Spleen (tissue), 11 donors: ENCODE measurements around the gene SIM2. TPM values are rescaled to one million over a fixed set of nuclear protein-coding genes. Genes with fewer than 3 reads are reported as not detected.

Source experiments
- DNase-seq: peaks from one replicate; pipeline ENCODE4 v3.0.0-alpha.2; 2020
- H3K27ac ChIP-seq, 8 donors: fragments of 200-600 bp; sonication (generic) in 7 of 8; 1 replicate in 4 of 8; 2 replicates in 4 of 8; pipeline versions ENCODE4 v1.5.0 to v1.8.0; 2016 to 2021; ENCODE audit warnings: inconsistent platforms in 4 of 8, mild to moderate bottlenecking in 4 of 8, moderate library complexity in 1 of 8
- H3K27me3 ChIP-seq, 7 donors: fragments of 200-600 bp; sonication (generic) in 6 of 7; replicated peaks in 1 of 7; 1 replicate in 4 of 7; 2 replicates in 3 of 7; pipeline versions ENCODE4 v1.5.0 to v1.8.0; 2016 to 2021; ENCODE audit warnings: inconsistent platforms in 3 of 7, mild to moderate bottlenecking in 1 of 7
- H3K36me3 ChIP-seq, 6 donors: fragments of 200-600 bp; sonication (generic) in 5 of 6; 1 replicate in 4 of 6; 2 replicates in 2 of 6; pipeline versions ENCODE4 v1.5.0 to v1.8.0; 2016 to 2021; ENCODE audit warnings: inconsistent platforms in 2 of 6
- H3K4me1 ChIP-seq, 6 donors: fragments of 200-600 bp; sonication (generic) in 5 of 6; 1 replicate in 3 of 6; 2 replicates in 3 of 6; pipeline versions ENCODE4 v1.5.0 to v1.8.0; 2016 to 2021; ENCODE audit warnings: inconsistent platforms in 3 of 6
- H3K4me3 ChIP-seq, 8 donors: fragments of 200-600 bp; sonication (generic) in 7 of 8; 1 replicate in 4 of 8; 2 replicates in 4 of 8; pipeline versions ENCODE4 v1.5.0 to v1.8.0; 2016 to 2021; ENCODE audit warnings: inconsistent platforms in 4 of 8, mild to moderate bottlenecking in 4 of 8, moderate library complexity in 2 of 8
- H3K9me3 ChIP-seq, 8 donors: fragments of 200-600 bp; sonication (generic) in 7 of 8; 1 replicate in 4 of 8; 2 replicates in 4 of 8; pipeline versions ENCODE4 v1.5.0 to v1.8.0; 2016 to 2021; ENCODE audit warnings: inconsistent platforms in 4 of 8
- CTCF ChIP-seq, 11 experiments: fragments of 200-600 bp in 7 of 11; fragments of 450-650 bp in 4 of 11; sonication (generic) in 4 of 11; IDR thresholded peaks in 8 of 11; conservative IDR thresholded peaks in 3 of 11; 1 replicate in 7 of 11; 2 replicates in 4 of 11; pipeline versions ENCODE4 v1.4.0 to v1.8.0; 2016 to 2021; ENCODE audit warnings: antibody characterized with exemption in 11 of 11, inconsistent platforms in 4 of 11, mild to moderate bottlenecking in 1 of 11
- POLR2A ChIP-seq, 3 donors: fragments of 450-650 bp; IDR thresholded peaks; one replicate each; pipeline ENCODE4 v1.5.1; 2017; ENCODE audit warnings: antibody characterized with exemption in 3 of 3, mild to moderate bottlenecking in 1 of 3
- POLR2AphosphoS5 ChIP-seq, 3 donors: sonication (generic); formaldehyde crosslinking; IDR thresholded peaks; one replicate each; pipeline ENCODE4 v1.5.1; 2017; ENCODE audit warnings: antibody characterized with exemption in 3 of 3
- WGBS, 5 donors: extraction: QIAGEN DNeasy Blood & Tissue Kit in 3 of 5; methylation state at CpG; one replicate each; pipeline versions ENCODE4 v1.1.5 to v1.1.7; 2013 to 2018; 5-methylcytosine and 5-hydroxymethylcytosine counted together
- intact Hi-C: fragments of 100-400 bp; cut with DNase I; formaldehyde crosslinking; loops from one replicate; pipeline ENCODE4 v1.15.0; 2023; ENCODE audit warnings: low total_unique reads
- polyA plus RNA-seq, 3 donors: library from polyadenylated mRNA; stranded (reverse); fragments of 200-250 nt; gene quantifications; one replicate each; pipeline ENCODE4 v1.2.1, GENCODE V29; 2013
- total RNA-seq, 7 donors: library from RNA; depleted of rRNA in 3 of 7; stranded (reverse); fragments of >200 nt in 3 of 7; fragmentation: NEBNext Ultra II Directional in 4 of 7; extraction: Animal tissue kit (Norgen Biotek cat#: 25700) in 4 of 7; gene quantifications; one replicate each; pipeline versions ENCODE4 v1.1.0 to v1.2.1, GENCODE V29; 2016 to 2021
- donor health status: healthy with polysubstance abuse.
- donor health status: DM: no; HTN: no; CAD: no; lungs with moderate emphysema.
- donor health status: DM: no; HTN: no; CAD: no.
- donor health status: Bipolar disorder and iron deficiency.
- donor health status: healthy.
- donor health status: DM: no; HTN: no; CAD: no.
- donor health status: DM: yes; HTN: yes; CAD: no.

The SIM2 gene
- total and polyA plus RNA-seq, 10 donors, result not detected

DNA sequence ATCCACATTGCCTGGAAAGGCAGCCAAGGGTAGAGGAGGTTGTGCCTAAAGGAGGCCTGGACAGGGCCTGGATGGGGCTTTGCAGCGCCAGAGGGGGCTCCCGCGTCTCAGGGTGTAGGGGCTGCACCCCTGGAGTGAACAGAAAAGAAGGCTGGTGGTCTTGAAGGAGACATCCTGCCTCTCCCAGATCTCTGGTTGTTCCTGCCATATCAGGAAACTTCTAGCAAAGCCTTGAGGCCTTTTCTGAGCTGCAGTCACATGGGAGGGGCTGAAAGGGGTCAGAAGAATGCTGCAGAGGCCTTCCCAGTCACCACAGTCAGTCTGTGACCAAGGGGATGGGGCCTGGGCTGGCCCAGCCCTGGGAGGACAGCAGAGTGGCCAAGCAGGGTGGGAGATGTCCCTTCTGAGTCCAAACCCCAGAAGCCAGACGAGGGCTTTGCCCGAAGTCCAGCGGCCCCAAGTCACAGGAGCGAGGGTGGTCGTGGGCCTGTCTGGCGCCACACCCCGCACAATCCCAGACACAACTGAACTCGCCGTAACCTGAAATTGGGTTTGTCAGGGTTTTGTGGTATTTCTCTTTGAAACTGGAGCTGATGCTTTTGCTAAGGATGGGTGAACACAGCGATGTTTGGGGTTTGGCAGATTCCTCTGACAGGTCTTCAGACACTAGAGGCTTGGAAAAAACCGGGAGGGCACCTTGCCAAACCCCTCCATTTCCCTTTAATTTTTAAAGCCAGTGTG, 29.6 kb downstream of the SIM2 start:
- DNase-seq, result peak; percentile 35
- H3K27ac ChIP-seq, result no peak overlapping the region
- H3K9me3 ChIP-seq, result no peaks in the 10 kb centered on the region
- H3K27me3 ChIP-seq, result peaks cover 0 to 56% (median 0%) of the 10 kb centered on the region in 7 donors
- H3K36me3 ChIP-seq, result no peaks in the 10 kb centered on the region
- TF ChIP-seq POLR2A (IDR thresholded peaks at IDR 0.05) (no peak), POLR2AphosphoS5 (IDR thresholded peaks at IDR 0.05) (no peak), CTCF (IDR thresholded peaks at IDR 0.05 in 8 of 11, conservative IDR thresholded peaks at IDR 0.05 in 3 of 11) (no peak)
- no peaks in the 10 kb centered on the region for H3K4me1 ChIP-seq
- H3K4me3 ChIP-seq, result no peak overlapping the region
- 89 to 94% (median 90%) methylated on average over 13 to 14 of the region's 14 CpGs for WGBS, 5 donors
- intact Hi-C loops, result no loop called here

DNA sequence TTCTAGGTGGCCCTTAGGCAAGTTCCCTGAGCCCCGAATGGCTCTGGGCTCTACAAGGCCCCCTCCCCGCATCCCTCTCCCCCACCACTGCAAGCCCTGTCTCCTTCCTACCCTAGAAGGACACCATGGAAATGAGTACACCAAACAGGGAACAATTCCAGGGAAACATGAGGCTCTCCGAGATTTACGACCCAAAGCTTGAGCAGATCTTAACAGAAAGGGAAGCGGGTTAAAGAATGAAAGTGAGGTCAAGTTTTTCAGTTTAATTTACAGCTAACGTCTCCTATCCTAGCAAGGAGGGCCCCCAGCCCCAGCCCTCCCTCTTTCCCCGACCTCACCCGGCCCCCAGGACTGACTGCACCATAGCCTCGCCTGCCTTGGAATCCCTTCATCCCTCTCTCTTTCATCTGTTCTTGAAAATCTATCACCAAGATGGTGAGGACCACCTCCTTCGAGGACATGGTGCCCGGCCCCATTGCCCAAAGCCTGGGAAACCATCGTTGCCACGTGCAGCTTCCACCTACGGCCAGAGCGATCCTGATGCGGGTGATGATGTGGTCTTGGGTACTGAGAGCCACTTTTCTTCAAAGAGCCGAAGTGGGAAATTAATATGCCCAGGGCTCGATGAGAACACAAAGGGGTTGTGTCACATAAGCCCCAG, 30.5 kb downstream of the SIM2 start:
- TF ChIP-seq POLR2A (IDR thresholded peaks at IDR 0.05) (no peak), CTCF (IDR thresholded peaks at IDR 0.05 in 8 of 11, conservative IDR thresholded peaks at IDR 0.05 in 3 of 11) (no peak), POLR2AphosphoS5 (IDR thresholded peaks at IDR 0.05) (no peak)

DNA sequence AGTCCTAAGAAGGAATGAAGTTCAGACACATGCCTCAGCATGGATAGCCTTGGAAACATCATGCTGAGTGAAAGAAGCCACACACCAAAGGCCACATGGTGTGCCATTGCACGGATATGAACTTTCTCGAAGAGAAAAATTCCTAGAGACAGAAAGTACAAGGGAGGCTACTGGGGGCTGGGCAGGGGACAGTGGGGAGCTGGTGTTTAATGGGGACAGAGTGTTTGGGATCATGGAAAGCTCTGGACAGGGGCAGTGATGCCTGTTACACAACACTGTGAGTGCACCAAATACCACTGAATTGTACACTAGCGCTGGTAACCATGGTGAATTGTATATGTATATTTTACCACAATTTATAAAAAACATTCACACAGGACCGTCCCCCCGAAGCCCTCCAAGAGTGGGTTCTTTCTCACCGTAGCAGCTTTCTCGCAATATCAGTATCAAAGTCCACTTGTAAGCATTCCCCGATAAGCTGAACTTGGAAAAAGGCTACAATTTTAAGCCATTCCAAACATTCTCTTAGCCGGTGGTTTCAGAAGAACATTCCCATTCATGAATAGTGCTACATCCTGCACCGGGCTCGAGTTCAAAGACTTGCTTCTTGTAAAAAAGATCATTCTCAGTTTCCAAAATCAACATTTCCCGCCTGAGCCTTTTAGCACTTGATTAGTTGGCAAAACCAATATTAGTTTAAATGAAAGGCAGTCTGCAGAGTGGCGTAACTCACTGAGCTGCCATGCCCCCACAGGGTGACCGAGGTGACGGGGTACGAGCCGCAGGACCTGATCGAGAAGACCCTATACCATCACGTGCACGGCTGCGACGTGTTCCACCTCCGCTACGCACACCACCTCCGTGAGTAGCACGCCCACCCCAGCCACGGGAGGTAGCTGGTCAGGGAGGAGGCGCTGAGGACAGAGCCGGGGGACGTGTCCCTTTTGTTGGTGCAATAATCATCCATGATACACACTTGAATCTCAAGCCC, 31.7 kb downstream of the SIM2 start:
- DNase-seq, result peak; percentile 63
- 86 to 90% (median 89%) methylated on average over 30 of the region's 30 CpGs for WGBS, 5 donors
- TF ChIP-seq CTCF (IDR thresholded peaks at IDR 0.05 in 8 of 11, conservative IDR thresholded peaks at IDR 0.05 in 3 of 11) (no peak), POLR2A (IDR thresholded peaks at IDR 0.05) (no peak), POLR2AphosphoS5 (IDR thresholded peaks at IDR 0.05) (no peak)
- H3K36me3 ChIP-seq, result no peaks in the 10 kb centered on the region
- peaks cover 0 to 8% (median 0%) of the 10 kb centered on the region in 8 donors for H3K9me3 ChIP-seq
- no peaks in the 10 kb centered on the region for H3K4me1 ChIP-seq
- intact Hi-C loops, result no loop called here
- H3K27ac ChIP-seq, result no peak overlapping the region
- no peak overlapping the region for H3K4me3 ChIP-seq
- peaks cover 0 to 64% (median 0%) of the 10 kb centered on the region in 7 donors for H3K27me3 ChIP-seq

More for the DNA sequence above, 30.5 kb downstream of the SIM2 start:
- peak; percentile 41 for DNase-seq
- 71 to 80% (median 72%) methylated on average over 18 of the region's 18 CpGs for WGBS, 5 donors
- Histone ChIP-seq H3K4me3 (no peak overlapping the region), H3K4me1 (no peaks in the 10 kb centered on the region), H3K27me3 (peaks cover 0 to 54% (median 0%) of the 10 kb centered on the region in 7 donors), H3K9me3 (no peaks in the 10 kb centered on the region), H3K36me3 (no peaks in the 10 kb centered on the region), H3K27ac (no peak overlapping the region)
- intact Hi-C loops, result no loop called here
